Posterior cingulate gyrus (tissue), 11 donors: ENCODE measurements around the gene TENM4.

Experiments used
- DNase-seq, 10 donors: peaks; one replicate each; pipeline versions ENCODE4 v3.0.0 to v3.0.0-alpha.2; 2020 to 2021; ENCODE audit warnings: mixed read lengths in 3 of 10
- intact Hi-C: fragments of 100-400 bp; cut with DNase I; formaldehyde crosslinking; loops from one replicate; pipeline ENCODE4 v1.15.1; 2023

TENM4 gene

GRCh38 chr11:79358258-79358657 is 82.6 kb downstream of the TENM4 start:
- DNase-seq: no peak
- intact Hi-C loops: no loop called here

- no peak for DNase-seq
- intact Hi-C loops: no loop called here
Measured at GRCh38 chr11:79353706-79354105, 87.1 kb downstream of the TENM4 start.

GRCh38 chr11:79352349-79352703 is 88.5 kb downstream of the TENM4 start:
- intact Hi-C loops: no loop called here
- DNase-seq: no peak

- intact Hi-C loops: no loop called here
- no peak for DNase-seq
Measured at GRCh38 chr11:79348976-79349682, 91.7 kb downstream of the TENM4 start.

- DNase-seq: no peak
- intact Hi-C loops: no loop called here
Measured at GRCh38 chr11:79346021-79346420, 94.8 kb downstream of the TENM4 start.

- intact Hi-C loops: no loop called here
- no peak for DNase-seq
Measured at GRCh38 chr11:79344753-79345294, 96.0 kb downstream of the TENM4 start.

- intact Hi-C loops: no loop called here
Measured at GRCh38 chr11:79342686-79343085, 98.1 kb downstream of the TENM4 start.

GRCh38 chr11:79342236-79342635 is 98.6 kb downstream of the TENM4 start:
- intact Hi-C loops: no loop called here
- peak in 1 of 10 donors; percentile 19 for DNase-seq

More at GRCh38 chr11:79342686-79343085, 98.1 kb downstream of the TENM4 start:
- peak in 1 of 10 donors; percentile 66 for DNase-seq

- DNase-seq: no peak
- intact Hi-C loops: no loop called here
Measured at GRCh38 chr11:79340535-79340934, 100.3 kb downstream of the TENM4 start.

GRCh38 chr11:79336797-79337517 is 103.9 kb downstream of the TENM4 start:
- no peak for DNase-seq
- intact Hi-C loops: no loop called here

GRCh38 chr11:79335681-79336080 is 105.1 kb downstream of the TENM4 start:
- DNase-seq: no peak
- intact Hi-C loops: no loop called here

GRCh38 chr11:79333355-79333754 is 107.5 kb downstream of the TENM4 start:
- intact Hi-C loops: no loop called here
- DNase-seq: no peak

- intact Hi-C loops: no loop called here
- DNase-seq: no peak
Measured at GRCh38 chr11:79332017-79332416, 108.8 kb downstream of the TENM4 start.

GRCh38 chr11:79331203-79331901 is 109.5 kb downstream of the TENM4 start:
- no peak for DNase-seq
- intact Hi-C loops: no loop called here

GRCh38 chr11:79330651-79331050 is 110.2 kb downstream of the TENM4 start:
- intact Hi-C loops: no loop called here
- DNase-seq: no peak

- DNase-seq: no peak
- intact Hi-C loops: no loop called here
Measured at GRCh38 chr11:79329561-79329960, 111.3 kb downstream of the TENM4 start.

GRCh38 chr11:79328402-79328801 is 112.4 kb downstream of the TENM4 start:
- intact Hi-C loops: no loop called here

GRCh38 chr11:79325851-79326250 is 115.0 kb downstream of the TENM4 start:
- DNase-seq: no peak

More at GRCh38 chr11:79328402-79328801, 112.4 kb downstream of the TENM4 start:
- no peak for DNase-seq

GRCh38 chr11:79321263-79321662 is 119.6 kb downstream of the TENM4 start:
- no peak for DNase-seq
- intact Hi-C loops: no loop called here

More at GRCh38 chr11:79325851-79326250, 115.0 kb downstream of the TENM4 start:
- intact Hi-C loops: no loop called here

GRCh38 chr11:79314906-79315689 is 125.7 kb downstream of the TENM4 start:
- intact Hi-C loops: loop anchor here (5.0 kb wide), 1 partner anchor 53 kb away; no protein-coding TSS in a partner anchor
- no peak for DNase-seq
